ENCODE measurements around the gene SETD6.

DNA sequence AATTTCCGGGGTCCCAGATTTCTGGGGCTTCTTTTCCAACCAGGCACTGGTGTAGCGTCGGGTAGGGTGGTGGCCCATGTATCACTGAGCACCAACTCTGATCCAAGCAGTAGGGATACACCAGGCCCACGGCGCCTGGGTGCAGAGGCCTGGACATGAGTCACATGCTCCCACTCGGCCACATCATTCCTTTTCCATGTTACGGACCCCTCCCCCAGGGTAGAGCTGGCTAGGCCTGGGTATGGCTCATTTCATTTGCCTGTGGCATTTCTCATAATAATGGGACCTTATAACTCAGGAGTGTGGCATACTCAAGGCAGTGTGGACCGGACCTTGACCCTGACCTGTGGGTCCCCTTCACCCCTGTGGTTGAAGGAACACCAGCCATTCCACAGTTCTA, 33.4 kb upstream of the SETD6 start:
- TF ChIP-seq POLR2AphosphoS5 (IDR thresholded peaks at IDR 0.05) = no peak
- TF ChIP-seq POLR2A (IDR thresholded peaks at IDR 0.05) = no peak
